GM18502 (cell line): ENCODE data around the gene SCAI.

Experiments used
- ATAC-seq: cut with Tn5 transposase; IDR thresholded peaks from one replicate; pipeline ENCODE4 v1.9.1; 2021; ENCODE audit warnings: mild to moderate bottlenecking; ENCODE audit not compliant: unreplicated experiment, poor library complexity

SCAI gene

GRCh38 chr9:124897570-124898460 lies 245.5 kb downstream of the SCAI start:
- no peak for ATAC-seq

- no peak for ATAC-seq
Observed at GRCh38 chr9:124894741-124895170, 248.6 kb downstream of the SCAI start.

GRCh38 chr9:124894035-124894740 lies 249.1 kb downstream of the SCAI start:
- no peak for ATAC-seq
